ENCODE data around the gene C16orf95.
"Not testable (repeated sequence)": the region's sequence is repeated elsewhere in the genome, so short reads cannot be mapped to it uniquely, and the experiment has no call there.

C16orf95 gene

GRCh38 chr16:87259431-87259830 is 57.8 kb downstream of the C16orf95 start:
- DNase-seq (ENCODE audit: extremely low read depth in 1 of 2, low read depth in 1 of 2): no peak

DNA sequence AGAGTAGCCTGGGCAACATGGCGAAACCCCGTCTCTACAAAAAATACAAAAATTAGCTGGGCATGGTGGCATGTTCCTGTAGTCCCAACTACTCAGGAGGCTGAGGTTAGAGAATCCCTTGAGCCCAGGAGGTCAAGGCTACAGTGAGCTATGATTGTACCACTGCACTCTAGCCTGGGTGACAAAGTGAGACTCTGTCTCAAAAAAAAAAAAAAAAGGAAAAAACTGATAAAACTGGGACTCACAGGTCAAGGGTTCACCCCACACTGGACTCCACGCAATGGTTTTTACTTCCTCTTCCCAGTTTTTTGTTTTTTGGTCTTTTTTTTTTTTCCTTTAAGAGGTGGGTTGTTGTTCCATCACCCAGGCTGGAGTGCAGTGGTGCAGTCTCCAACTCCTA is 58.5 kb downstream of the C16orf95 start:
- not testable (repeated sequence) for DNase-seq (ENCODE audit: extremely low read depth in 1 of 2, low read depth in 1 of 2)

DNA sequence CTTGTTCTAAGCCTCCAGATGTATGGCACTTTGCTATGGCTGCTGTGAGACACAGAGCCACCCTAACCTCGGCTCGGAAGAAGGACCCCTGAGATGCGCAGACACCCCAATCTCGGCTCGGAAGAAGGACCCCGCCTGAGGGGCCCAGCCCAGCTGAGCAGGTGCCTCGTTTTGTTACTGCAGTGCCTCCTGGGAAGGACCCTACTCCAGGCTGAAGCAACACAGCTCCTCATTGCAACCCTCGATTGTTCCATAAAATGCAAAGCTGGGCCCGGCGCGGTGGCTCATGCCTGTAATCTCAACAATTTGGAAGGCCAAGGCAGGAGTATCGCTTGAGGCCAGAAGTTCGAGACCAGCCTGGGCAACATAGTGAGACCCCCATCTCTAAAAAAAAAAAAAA is 61.3 kb downstream of the C16orf95 start:
- no peak for DNase-seq (ENCODE audit: extremely low read depth in 1 of 2, low read depth in 1 of 2)

DNA sequence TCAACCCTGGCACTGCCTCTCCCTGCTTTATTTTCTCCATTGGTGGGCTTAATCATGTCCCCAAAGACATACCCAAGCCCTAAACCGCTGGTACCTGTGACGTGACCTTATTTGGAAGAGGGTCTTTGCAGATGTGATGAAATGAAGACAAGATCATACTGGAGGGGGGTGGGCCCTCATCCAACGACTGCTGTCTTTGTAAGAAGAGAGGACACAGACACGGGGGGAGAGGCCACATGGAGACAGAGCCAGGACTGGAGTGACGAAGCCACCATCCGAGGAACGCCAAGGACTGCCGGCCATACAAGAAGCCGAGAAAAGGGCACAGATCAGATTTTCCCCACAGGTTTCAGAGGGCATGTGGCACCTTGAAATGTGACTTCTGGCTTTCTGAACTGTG is 62.5 kb downstream of the C16orf95 start:
- DNase-seq (ENCODE audit: extremely low read depth in 1 of 2, low read depth in 1 of 2): no peak

GRCh38 chr16:87254296-87254695 is 62.9 kb downstream of the C16orf95 start:
- DNase-seq (ENCODE audit: extremely low read depth in 1 of 2, low read depth in 1 of 2): no peak

DNA sequence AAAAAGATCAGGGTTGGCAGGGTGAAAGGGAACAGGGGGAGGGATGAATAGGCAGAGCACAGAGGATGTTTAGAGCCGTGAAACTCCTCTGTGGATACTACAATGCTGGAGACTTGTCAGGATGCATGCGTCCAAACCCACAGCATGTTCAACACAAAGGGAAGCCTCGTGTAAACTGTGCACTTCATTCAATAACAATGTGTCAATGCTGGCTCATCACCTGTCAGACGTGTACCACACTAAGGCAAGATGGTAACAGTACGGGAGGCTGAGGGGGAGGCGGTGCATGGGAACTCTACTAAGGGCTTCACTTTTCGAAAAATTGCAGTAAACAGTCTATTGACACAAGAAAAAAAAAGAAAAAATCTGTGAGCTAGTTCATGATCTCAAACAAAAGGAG is 63.7 kb downstream of the C16orf95 start:
- no peak for DNase-seq (ENCODE audit: extremely low read depth in 1 of 2, low read depth in 1 of 2)

Data from activated CD8-positive, alpha-beta memory T cell treated with anti-CD3 and anti-CD28 coated beads for 1 hour (primary cell).